ENCODE results near the gene PSMB10. TPM values are rescaled to one million over a fixed set of nuclear protein-coding genes. Genes with fewer than 3 reads are reported as not detected.

PSMB10 gene
- total RNA-seq, 4 donors from 2014 or later = 65.6 to 100 (median 68.6) TPM

DNA sequence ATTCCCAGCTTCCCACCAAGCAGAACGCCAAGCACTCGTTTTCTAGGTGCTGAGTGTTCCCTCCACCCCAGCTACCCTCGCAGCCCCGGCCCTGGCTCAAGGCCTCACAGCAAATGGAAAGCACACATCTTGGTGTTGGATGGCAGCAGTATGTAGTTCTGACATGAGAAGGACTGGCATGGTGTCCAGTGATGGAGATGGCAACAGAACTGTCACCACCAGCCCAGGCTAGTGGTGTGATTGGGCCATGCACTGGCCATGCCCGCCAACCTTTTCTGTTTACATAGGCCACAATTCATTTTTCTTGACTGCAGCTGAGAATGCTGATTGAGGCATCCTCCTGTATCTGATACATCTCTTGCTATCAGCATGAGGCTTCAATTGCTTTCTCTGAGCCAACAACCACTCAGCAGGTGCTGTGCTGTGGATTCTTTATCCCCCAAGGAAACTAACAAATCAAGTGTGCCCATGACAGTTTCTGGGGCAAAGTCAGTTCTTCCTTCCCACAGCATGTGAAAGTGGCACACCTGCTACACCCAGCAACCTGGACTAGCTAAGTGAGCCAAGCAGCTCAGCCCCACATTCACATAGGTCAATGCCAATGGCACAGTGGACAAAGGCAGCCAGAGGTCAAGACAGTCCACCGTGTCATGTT, 28.0 kb upstream of the PSMB10 start:
- H3K4me1 ChIP-seq = peaks cover 15 to 62% (median 39%) of the 10 kb centered on the region in 4 donors
- no peaks in the 10 kb centered on the region for H3K9me3 ChIP-seq
- no peak overlapping the region for H3K4me3 ChIP-seq
- in situ Hi-C loops (cut with MboI; ENCODE audit: low pct_ligation_motif_present in 1 of 4, low pct_unique_long_range_greater_than_20kb in 1 of 4, low sequenced_read_pairs in 3 of 4) (no loop called here), intact Hi-C loops (cut with DNase I; ENCODE audit: low total_unique reads) (no loop called here)
- no peak for DNase-seq
- TF ChIP-seq EP300 (IDR thresholded peaks at IDR 0.05; ENCODE audit: low read depth) (no peak), POLR2A (IDR thresholded peaks at IDR 0.05) (no peak), POLR2AphosphoS5 (IDR thresholded peaks at IDR 0.05) (no peak)
- TF ChIP-seq, protein P1, sequence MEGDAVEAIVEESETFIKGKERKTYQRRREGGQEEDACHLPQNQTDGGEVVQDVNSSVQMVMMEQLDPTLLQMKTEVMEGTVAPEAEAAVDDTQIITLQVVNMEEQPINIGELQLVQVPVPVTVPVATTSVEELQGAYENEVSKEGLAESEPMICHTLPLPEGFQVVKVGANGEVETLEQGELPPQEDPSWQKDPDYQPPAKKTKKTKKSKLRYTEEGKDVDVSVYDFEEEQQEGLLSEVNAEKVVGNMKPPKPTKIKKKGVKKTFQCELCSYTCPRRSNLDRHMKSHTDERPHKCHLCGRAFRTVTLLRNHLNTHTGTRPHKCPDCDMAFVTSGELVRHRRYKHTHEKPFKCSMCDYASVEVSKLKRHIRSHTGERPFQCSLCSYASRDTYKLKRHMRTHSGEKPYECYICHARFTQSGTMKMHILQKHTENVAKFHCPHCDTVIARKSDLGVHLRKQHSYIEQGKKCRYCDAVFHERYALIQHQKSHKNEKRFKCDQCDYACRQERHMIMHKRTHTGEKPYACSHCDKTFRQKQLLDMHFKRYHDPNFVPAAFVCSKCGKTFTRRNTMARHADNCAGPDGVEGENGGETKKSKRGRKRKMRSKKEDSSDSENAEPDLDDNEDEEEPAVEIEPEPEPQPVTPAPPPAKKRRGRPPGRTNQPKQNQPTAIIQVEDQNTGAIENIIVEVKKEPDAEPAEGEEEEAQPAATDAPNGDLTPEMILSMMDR (IDR thresholded peaks at IDR 0.05) = no peak
- H3K27me3 ChIP-seq = peaks cover 19% of the 10 kb centered on the region
- WGBS, 2 donors (ENCODE audit: low coverage in 1 of 2) = 80 to 88% methylated on average over 2 to 6 of the region's 6 CpGs
- H3K27ac ChIP-seq = peak overlapping the region; percentile 2 to 95 (median 24)
- H3K36me3 ChIP-seq = no peaks in the 10 kb centered on the region

DNA sequence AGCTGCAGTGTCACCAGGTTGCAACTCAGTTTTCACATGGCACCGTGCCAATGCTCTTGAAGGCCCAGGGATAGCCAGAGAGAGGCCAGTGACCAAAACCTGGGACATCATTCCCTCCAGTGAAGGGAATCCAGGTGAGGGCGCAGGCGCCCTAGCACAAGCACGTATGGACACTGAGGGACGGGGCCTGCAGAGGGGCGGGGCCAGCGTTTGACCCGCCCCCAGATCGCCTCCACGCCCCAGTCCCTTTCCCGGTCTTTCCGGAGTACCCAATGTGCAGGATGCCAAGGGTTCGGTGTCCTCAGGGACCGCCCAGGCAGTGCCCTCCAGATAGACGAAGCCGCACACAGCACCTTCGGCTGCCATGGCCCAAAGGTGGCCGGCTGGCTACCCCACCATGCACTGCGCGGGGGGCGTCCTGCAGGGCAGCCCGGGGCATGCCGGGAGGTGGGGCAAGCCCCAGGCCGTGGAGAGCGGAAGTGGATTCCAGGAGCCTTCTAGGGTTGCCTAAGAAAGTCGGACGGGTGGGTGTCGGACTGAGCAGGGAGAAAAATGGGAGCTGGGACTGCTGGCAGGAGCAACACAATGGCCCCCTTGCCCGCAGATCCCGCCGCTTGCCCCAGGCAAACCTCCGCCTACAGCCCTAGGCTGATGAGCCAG, 27.1 kb upstream of the PSMB10 start:
- in situ Hi-C loops (cut with MboI; ENCODE audit: low pct_ligation_motif_present in 1 of 4, low pct_unique_long_range_greater_than_20kb in 1 of 4, low sequenced_read_pairs in 3 of 4) = no loop called here
- DNase-seq = no peak
- Histone ChIP-seq H3K27me3 (peaks cover 10% of the 10 kb centered on the region), H3K4me3 (no peak overlapping the region), H3K36me3 (no peaks in the 10 kb centered on the region), H3K27ac (peak overlapping the region; percentile 2 to 49 (median 24)), H3K9me3 (no peaks in the 10 kb centered on the region), H3K4me1 (peaks cover 15 to 62% (median 41%) of the 10 kb centered on the region in 4 donors)
- TF ChIP-seq, protein P1 (IDR thresholded peaks at IDR 0.05) = no peak
- TF ChIP-seq EP300 (IDR thresholded peaks at IDR 0.05; ENCODE audit: low read depth) = no peak
- no peak for TF ChIP-seq POLR2AphosphoS5 (IDR thresholded peaks at IDR 0.05)
- TF ChIP-seq POLR2A (IDR thresholded peaks at IDR 0.05) = no peak
- intact Hi-C loops (cut with DNase I; ENCODE audit: low total_unique reads) = no loop called here
- 75% methylated on average over 32 of the region's 32 CpGs; no CpG with 5 or more reads in 1 of the 2 donors for WGBS, 2 donors (ENCODE audit: low coverage in 1 of 2)

DNA sequence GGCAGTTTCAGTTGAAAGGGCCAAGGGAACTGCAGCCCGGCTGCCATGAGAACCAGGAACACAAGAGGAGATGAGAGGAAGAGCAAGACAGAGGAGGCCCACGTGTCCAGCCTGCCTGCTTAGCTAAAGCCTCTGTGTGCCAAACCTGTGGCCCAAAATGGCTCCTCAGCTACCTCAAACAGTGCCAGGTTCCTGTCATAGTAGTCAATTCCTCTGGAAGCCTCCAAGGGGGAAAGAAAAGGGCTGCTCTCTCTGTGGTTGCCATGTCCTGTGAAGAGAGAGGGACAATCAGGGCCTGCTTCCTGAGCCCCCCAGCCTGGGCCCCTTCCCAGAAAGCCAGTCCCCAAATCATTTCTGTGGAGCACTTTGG, 26.6 kb upstream of the PSMB10 start:
- Histone ChIP-seq H3K4me3 (no peak overlapping the region), H3K27me3 (peaks cover 7% of the 10 kb centered on the region), H3K36me3 (no peaks in the 10 kb centered on the region), H3K9me3 (no peaks in the 10 kb centered on the region), H3K4me1 (peaks cover 15 to 59% (median 41%) of the 10 kb centered on the region in 4 donors), H3K27ac (peak overlapping the region; percentile 2 to 49 (median 24))
- in situ Hi-C loops (cut with MboI; ENCODE audit: low pct_ligation_motif_present in 1 of 4, low pct_unique_long_range_greater_than_20kb in 1 of 4, low sequenced_read_pairs in 3 of 4) (no loop called here), intact Hi-C loops (cut with DNase I; ENCODE audit: low total_unique reads) (no loop called here)
- DNase-seq = no peak
- WGBS, 2 donors (ENCODE audit: low coverage in 1 of 2) = 68 to 80% methylated on average over 1 to 2 of the region's 2 CpGs
- TF ChIP-seq POLR2AphosphoS5 (IDR thresholded peaks at IDR 0.05) (no peak), POLR2A (IDR thresholded peaks at IDR 0.05) (no peak), EP300 (IDR thresholded peaks at IDR 0.05; ENCODE audit: low read depth) (no peak)
- TF ChIP-seq, protein P1 (IDR thresholded peaks at IDR 0.05) = no peak

DNA sequence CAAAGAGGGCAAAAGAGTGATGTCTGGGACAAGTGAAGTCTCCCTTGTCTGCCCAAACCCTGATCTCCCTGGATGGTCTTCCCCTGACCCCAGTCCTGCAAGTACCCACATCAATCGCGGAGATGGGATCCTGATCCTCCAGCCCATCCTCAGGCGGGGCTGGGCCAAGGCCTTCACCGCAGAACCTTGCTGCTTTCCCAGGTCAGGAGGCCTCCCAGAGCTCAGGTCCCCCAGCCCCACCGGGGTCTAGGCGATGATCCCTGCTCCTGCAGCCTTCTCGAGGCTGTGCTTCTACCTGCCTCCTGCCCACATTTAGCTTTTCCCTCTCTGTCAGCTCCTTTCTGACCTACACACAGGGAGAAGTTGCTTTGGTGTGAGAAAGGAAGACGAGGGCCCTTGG, 25.5 kb upstream of the PSMB10 start:
- Histone ChIP-seq H3K36me3 (no peaks in the 10 kb centered on the region), H3K27me3 (no peaks in the 10 kb centered on the region), H3K9me3 (no peaks in the 10 kb centered on the region), H3K27ac (peak overlapping the region in 3 of 4 donors; percentile 36 to 74 (median 65)), H3K4me1 (peaks cover 15 to 59% (median 36%) of the 10 kb centered on the region in 4 donors), H3K4me3 (no peak overlapping the region)
- no peak for DNase-seq
- in situ Hi-C loops (cut with MboI; ENCODE audit: low pct_ligation_motif_present in 1 of 4, low pct_unique_long_range_greater_than_20kb in 1 of 4, low sequenced_read_pairs in 3 of 4) = no loop called here
- intact Hi-C loops (cut with DNase I; ENCODE audit: low total_unique reads) = no loop called here
- TF ChIP-seq, protein P1 (IDR thresholded peaks at IDR 0.05) = no peak
- 99% methylated on average over 8 of the region's 8 CpGs; no CpG with 5 or more reads in 1 of the 2 donors for WGBS, 2 donors (ENCODE audit: low coverage in 1 of 2)
